ENCODE results near the gene CACNA1D.

The CACNA1D gene

DNA sequence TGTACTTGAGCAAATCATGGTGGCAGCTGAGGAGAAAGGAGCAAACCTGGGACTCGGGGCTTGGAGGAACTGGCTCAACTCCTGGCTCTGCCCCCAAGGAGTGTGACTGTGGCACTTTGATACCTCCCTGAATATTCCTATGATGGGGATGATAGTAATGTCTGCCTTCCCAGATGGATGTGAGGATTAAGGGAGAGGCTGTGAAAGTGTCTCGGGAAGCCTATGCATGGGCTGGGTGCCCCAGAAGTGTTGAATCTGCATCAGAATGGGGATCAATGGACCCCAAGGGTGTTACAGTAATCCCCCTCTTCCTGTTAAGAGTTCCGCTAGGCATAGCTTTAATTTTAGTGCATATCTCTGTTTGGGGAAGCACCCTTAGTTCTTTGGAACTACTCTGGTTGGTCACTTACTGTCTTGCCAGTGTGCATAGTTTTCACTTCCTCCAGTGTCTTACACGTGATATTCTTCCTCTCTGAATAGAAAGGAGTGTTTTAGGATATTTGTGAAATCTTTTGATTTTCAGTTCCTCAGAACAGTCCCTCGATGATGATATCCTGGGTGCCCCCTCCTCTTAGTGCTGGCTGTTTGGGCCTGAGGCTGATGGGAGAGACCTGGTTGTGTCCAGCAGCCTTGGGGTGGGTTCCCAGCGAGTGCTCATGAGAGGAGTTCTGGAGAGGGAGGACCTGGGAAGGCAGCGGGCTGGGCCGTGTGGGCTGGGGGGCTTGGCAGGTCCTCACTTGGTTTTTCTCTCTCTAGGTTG is 254.3 kb downstream of the CACNA1D start:
- Histone ChIP-seq H3K27me3 (ENCODE audit: control insufficient read depth, insufficient read depth, low read length) (no peaks in the 10 kb centered on the region), H3K4me1 (ENCODE audit: control insufficient read depth, insufficient read depth, low read length) (no peaks in the 10 kb centered on the region), H3K36me3 (ENCODE audit: control insufficient read depth, insufficient read depth, low read length) (no peaks in the 10 kb centered on the region), H3K9ac (ENCODE audit: low read length) (no peak overlapping the region), H3K9me3 (ENCODE audit: control insufficient read depth, low read length) (no peaks in the 10 kb centered on the region), H3K4me3 (ENCODE audit: low read length) (no peak overlapping the region)

DNA sequence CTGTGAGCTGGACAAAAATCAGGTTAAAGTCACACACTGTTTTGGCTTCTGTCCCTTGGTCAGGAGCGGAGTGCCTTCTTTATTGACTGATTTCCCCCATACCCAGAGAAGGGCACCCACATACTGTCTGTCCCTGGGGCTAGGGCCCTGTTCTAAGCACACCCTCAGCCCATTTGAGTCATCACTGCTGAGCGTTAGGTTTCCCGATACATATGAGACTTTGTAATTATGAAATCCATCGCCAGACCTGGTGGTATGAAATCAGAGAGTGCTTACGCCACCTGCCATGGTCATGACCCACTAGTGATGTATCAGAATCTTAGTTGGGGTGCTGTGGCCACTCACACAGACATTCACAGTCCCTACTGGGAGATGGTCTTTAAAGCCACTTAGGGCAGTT is 255.0 kb downstream of the CACNA1D start:
- Histone ChIP-seq H3K9ac (ENCODE audit: low read length) (no peak overlapping the region), H3K36me3 (ENCODE audit: control insufficient read depth, insufficient read depth, low read length) (no peaks in the 10 kb centered on the region), H3K4me3 (ENCODE audit: low read length) (no peak overlapping the region), H3K27me3 (ENCODE audit: control insufficient read depth, insufficient read depth, low read length) (no peaks in the 10 kb centered on the region), H3K4me1 (ENCODE audit: control insufficient read depth, insufficient read depth, low read length) (no peaks in the 10 kb centered on the region), H3K9me3 (ENCODE audit: control insufficient read depth, low read length) (no peaks in the 10 kb centered on the region)

DNA sequence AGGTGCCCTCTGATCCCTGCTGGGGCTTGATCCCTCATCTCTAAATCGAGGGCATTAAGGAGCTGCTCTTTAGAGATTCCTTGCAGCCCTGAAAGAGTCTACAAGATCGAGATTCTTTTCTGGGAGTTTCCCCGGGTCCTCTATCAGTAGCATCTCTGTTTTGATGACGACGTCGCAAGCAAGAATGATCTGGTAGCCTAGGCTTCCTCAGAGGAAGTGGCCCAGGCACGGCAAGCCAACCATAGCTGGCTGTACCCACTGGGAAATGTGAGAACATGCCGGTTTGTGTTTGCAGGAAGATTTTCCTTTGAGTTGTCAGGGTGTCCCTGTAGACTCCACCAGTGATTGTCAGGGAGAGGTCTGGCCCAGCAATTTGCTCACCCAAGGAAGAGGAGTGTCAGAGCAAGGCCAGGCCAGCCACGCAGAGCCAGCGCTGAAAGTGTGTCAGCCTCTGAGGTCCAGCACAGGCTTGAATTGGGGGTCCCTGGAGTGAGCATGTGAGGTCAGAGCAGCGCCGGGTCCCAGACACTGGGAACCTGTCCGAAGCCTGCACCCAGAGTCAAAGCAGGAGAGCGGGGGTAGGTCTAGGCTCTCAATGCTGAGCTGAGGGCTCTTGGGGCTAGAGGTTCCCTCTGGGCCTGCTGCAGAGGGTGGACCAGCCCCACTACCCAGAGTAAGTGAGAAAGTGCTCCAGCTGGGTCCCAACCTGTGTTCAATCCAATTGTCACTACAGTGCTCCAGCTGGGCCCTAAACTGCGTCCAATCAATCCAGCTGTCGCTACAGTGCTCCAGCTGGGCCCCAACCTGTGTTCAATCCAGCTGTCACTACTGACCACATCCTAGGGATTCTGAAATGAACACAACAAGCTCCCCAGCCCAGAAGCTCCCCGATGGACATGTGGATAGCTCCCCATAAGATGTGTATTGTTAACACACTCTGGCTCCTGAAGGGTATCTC is 256.1 kb downstream of the CACNA1D start:
- no peaks in the 10 kb centered on the region for H3K4me1 ChIP-seq (ENCODE audit: control insufficient read depth, insufficient read depth, low read length)
- H3K27me3 ChIP-seq (ENCODE audit: control insufficient read depth, insufficient read depth, low read length): no peaks in the 10 kb centered on the region
- H3K9me3 ChIP-seq (ENCODE audit: control insufficient read depth, low read length): no peaks in the 10 kb centered on the region
- H3K4me3 ChIP-seq (ENCODE audit: low read length): no peak overlapping the region
- H3K36me3 ChIP-seq (ENCODE audit: control insufficient read depth, insufficient read depth, low read length): no peaks in the 10 kb centered on the region
- H3K9ac ChIP-seq (ENCODE audit: low read length): no peak overlapping the region

DNA sequence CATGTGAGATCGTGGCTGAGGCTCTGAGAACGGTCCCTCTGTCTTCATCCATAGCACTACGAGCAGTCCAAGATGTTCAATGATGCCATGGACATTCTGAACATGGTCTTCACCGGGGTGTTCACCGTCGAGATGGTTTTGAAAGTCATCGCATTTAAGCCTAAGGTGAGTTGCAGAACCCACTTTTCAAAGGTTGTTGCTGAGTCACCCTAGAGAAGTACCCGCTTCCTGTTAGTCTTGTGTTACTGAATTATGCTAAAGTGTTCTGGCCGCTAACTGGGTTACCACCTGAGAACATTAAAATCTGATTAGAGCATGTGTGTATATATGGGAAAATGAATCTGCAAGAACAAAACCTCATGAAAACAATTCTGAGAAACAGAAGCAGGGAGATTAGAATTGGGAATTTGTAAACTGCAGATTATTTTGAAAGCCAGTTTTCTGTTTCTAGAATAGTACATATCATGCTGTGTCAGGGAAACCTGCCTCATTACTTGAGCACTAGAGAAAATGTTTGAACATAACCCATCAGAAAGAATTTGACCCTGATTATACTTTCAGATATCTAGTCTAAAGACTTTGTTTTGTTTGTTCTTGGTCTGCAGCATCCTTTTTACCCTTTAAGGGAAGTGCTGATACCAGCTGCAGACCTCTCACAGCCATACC is 259.2 kb downstream of the CACNA1D start:
- Histone ChIP-seq H3K27me3 (ENCODE audit: control insufficient read depth, insufficient read depth, low read length) (no peaks in the 10 kb centered on the region), H3K9me3 (ENCODE audit: control insufficient read depth, low read length) (no peaks in the 10 kb centered on the region), H3K9ac (ENCODE audit: low read length) (no peak overlapping the region), H3K4me1 (ENCODE audit: control insufficient read depth, insufficient read depth, low read length) (no peaks in the 10 kb centered on the region), H3K36me3 (ENCODE audit: control insufficient read depth, insufficient read depth, low read length) (no peaks in the 10 kb centered on the region), H3K4me3 (ENCODE audit: low read length) (no peak overlapping the region)

DNA sequence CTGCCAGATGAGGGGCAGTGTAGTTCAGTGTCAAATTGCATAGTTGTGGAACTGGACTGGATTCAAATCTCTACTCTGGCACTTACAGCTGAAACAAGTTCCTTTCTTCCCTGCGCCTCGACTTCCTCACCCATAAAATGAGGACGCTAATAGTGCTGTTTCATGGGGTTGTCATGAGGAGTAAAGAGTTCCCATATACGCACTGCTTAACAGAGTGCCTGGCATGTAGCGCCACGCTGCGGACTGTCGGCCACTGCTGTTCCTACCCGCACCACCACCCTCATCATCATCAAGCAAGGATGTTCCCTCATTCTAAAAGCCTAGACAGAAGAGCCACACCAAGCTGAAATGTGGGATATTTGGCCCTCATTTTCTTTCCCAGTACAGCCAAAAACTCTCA is 259.9 kb downstream of the CACNA1D start:
- no peaks in the 10 kb centered on the region for H3K4me1 ChIP-seq (ENCODE audit: control insufficient read depth, insufficient read depth, low read length)
- H3K36me3 ChIP-seq (ENCODE audit: control insufficient read depth, insufficient read depth, low read length): no peaks in the 10 kb centered on the region
- H3K9me3 ChIP-seq (ENCODE audit: control insufficient read depth, low read length): no peaks in the 10 kb centered on the region
- H3K27me3 ChIP-seq (ENCODE audit: control insufficient read depth, insufficient read depth, low read length): no peaks in the 10 kb centered on the region
- H3K4me3 ChIP-seq (ENCODE audit: low read length): no peak overlapping the region
- no peak overlapping the region for H3K9ac ChIP-seq (ENCODE audit: low read length)

DNA sequence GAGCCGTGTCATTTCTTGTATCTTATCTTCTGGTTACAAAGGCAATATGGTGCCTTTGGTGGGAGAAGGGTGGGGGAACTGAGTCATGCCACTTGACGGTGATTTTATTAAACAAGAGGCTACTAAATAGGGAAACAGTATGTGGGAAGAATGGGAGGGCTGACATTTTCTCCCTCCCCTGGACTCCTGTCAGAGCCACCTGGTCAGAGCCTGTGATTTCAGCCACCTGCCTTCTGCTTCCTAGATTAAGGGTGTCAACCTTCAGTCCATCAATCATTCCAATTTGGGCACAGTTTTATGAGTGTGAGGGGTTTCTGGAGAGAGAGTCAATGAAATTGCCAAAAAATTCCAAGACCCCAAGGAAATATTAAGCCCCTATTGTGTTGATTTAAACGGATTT is 264.4 kb downstream of the CACNA1D start:
- no peaks in the 10 kb centered on the region for H3K27me3 ChIP-seq (ENCODE audit: control insufficient read depth, insufficient read depth, low read length)
- H3K4me1 ChIP-seq (ENCODE audit: control insufficient read depth, insufficient read depth, low read length): no peaks in the 10 kb centered on the region
- H3K9ac ChIP-seq (ENCODE audit: low read length): no peak overlapping the region
- H3K4me3 ChIP-seq (ENCODE audit: low read length): no peak overlapping the region
- no peaks in the 10 kb centered on the region for H3K36me3 ChIP-seq (ENCODE audit: control insufficient read depth, insufficient read depth, low read length)
- no peaks in the 10 kb centered on the region for H3K9me3 ChIP-seq (ENCODE audit: control insufficient read depth, low read length)

DNA sequence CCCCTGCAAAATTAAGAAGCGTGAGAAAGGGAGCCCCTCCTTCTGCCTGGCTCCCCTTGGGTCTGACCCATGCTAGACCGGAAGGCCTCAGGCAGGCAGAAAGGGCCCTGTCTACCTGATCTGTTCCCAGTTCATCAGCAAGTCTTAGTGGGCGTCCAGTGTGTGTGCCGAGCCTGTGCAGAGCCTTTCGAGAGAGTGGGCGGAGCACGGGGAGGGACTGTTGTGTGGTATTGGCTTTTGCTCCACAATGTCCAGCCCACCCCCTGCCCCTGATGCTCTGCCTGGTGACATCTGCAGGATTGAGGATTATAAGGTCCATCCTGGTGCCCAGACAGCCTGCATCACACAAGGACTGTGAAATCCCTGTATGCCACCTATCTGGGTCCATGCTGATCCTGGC is 268.9 kb downstream of the CACNA1D start:
- no peaks in the 10 kb centered on the region for H3K4me1 ChIP-seq (ENCODE audit: control insufficient read depth, insufficient read depth, low read length)
- H3K9ac ChIP-seq (ENCODE audit: low read length): no peak overlapping the region
- H3K4me3 ChIP-seq (ENCODE audit: low read length): no peak overlapping the region
- no peaks in the 10 kb centered on the region for H3K9me3 ChIP-seq (ENCODE audit: control insufficient read depth, low read length)
- no peaks in the 10 kb centered on the region for H3K27me3 ChIP-seq (ENCODE audit: control insufficient read depth, insufficient read depth, low read length)
- H3K36me3 ChIP-seq (ENCODE audit: control insufficient read depth, insufficient read depth, low read length): no peaks in the 10 kb centered on the region

DNA sequence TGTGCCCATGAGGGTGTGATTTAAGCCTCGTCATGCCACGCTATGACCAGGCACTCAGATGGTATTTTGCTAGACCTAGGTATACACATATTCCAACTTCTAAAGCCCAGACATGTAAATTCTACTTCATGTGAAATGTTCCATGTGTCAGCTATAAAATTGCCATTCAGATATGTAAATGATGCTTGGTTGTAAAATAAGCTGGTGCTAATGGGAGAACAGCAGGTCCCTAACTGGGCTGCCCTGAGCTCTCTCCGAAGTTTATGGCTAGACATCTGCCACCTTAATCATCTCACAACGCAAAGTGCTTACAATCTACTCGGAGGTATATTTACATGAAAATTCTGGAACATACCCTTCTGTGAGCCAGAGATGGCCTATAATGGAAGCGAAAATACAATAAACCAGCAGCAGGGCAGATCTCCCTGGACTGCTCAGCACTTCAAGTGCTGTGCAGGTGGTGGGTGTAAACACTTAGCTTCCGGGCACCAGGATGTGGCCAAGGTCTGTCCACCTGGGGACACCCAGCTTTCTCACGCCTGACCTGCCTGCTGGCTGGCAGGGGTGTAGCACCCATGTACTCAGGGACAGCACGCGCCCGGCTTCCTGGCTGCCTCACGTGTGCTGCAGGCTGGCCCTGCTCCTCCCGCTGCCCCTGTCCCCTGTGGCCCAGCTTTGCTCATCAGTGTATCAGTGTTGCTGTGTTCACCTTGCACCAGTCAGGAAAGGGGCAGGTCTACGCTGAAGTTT is 269.8 kb downstream of the CACNA1D start:
- no peaks in the 10 kb centered on the region for H3K9me3 ChIP-seq (ENCODE audit: control insufficient read depth, low read length)
- H3K9ac ChIP-seq (ENCODE audit: low read length): no peak overlapping the region
- no peaks in the 10 kb centered on the region for H3K4me1 ChIP-seq (ENCODE audit: control insufficient read depth, insufficient read depth, low read length)
- H3K4me3 ChIP-seq (ENCODE audit: low read length): no peak overlapping the region
- no peaks in the 10 kb centered on the region for H3K27me3 ChIP-seq (ENCODE audit: control insufficient read depth, insufficient read depth, low read length)
- H3K36me3 ChIP-seq (ENCODE audit: control insufficient read depth, insufficient read depth, low read length): no peaks in the 10 kb centered on the region

DNA sequence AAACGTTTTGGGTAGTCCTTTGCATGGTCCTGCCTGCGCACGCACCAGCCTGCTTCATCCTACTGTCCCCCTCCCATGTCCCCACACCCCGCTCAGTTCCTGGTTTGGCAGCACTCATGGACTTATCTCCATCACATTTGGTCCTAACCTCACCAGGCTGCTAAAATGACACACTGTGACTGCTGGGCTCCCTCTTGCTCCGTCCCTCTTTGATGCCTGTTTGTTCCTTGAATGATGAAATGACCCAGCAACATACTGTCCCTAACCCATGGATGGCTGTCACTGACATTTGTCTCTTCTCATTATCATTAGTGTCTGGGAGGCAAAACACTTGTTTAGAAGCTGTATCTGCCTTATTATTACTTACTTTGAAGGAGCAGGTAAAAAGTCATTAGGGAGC is 271.3 kb downstream of the CACNA1D start:
- Histone ChIP-seq H3K9me3 (ENCODE audit: control insufficient read depth, low read length) (no peaks in the 10 kb centered on the region), H3K9ac (ENCODE audit: low read length) (no peak overlapping the region), H3K4me3 (ENCODE audit: low read length) (no peak overlapping the region), H3K27me3 (ENCODE audit: control insufficient read depth, insufficient read depth, low read length) (no peaks in the 10 kb centered on the region), H3K4me1 (ENCODE audit: control insufficient read depth, insufficient read depth, low read length) (no peaks in the 10 kb centered on the region), H3K36me3 (ENCODE audit: control insufficient read depth, insufficient read depth, low read length) (no peaks in the 10 kb centered on the region)

DNA sequence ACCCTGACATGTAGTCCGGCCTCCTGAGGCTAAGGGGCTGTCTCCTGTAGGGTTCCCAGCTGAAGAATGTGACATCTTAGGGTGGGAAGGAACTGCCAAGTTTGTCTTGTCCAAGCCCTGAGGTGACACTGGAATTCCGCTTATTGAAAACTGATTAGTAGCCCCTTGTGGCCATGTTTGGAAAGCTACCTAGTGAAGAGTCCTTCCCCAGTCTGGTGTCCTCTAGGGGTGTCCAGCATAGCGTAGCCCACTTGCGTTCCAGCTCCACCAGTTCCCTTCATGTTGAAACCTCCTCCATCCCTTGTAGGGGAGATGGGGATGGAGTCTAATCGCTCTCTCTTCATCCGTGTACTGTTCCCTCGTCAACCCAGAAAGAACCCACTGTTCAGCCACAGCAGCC is 272.3 kb downstream of the CACNA1D start:
- no peaks in the 10 kb centered on the region for H3K4me1 ChIP-seq (ENCODE audit: control insufficient read depth, insufficient read depth, low read length)
- H3K4me3 ChIP-seq (ENCODE audit: low read length): no peak overlapping the region
- no peaks in the 10 kb centered on the region for H3K27me3 ChIP-seq (ENCODE audit: control insufficient read depth, insufficient read depth, low read length)
- no peaks in the 10 kb centered on the region for H3K9me3 ChIP-seq (ENCODE audit: control insufficient read depth, low read length)
- no peaks in the 10 kb centered on the region for H3K36me3 ChIP-seq (ENCODE audit: control insufficient read depth, insufficient read depth, low read length)
- H3K9ac ChIP-seq (ENCODE audit: low read length): no peak overlapping the region

DNA sequence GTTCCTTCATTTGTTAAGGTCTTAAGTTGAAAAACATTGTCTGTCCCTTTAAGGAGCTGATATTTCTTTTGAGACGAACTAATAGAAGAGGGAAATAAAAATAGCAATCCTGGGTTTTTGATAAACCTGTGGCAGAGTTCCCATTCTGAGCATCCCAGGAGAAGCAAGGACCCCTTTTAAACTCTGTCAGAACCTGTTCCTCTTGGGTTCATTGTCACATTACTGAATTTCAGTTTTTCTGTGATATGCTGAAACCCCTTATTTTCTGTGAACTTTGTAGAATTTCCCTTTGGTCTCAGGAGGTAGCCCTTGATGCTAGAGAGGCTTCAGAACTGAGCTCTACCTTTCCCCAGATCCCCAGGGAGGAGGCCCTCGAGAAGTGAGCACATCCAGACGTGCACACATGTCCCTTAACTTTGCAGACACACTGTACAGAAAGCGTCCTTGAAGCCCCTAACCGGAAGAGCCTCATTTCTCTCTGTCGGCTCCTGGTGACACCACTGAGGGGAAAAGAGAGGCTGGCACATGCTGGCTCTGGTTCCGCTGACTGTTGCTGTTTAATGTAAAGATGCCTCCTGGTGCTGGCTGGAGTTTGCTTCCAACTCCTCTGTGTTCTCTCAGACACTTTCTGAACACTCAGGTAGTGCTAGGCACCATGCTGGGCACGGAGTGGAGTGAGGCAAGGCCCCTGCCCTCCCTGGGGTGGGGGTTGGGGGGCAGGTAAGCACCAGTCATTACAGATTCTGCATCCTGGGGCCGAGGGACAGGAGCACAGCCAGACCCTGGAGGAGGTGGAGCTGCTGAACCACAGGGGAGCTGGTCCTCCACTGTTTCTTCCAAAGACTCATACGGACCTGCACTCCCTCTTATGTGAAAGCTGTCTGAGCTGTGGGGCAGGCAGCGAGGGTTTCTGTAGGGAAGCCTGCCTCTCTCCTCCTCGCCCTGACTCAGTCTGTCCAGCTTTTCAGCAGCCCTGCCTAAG is 274.4 kb downstream of the CACNA1D start:
- H3K36me3 ChIP-seq (ENCODE audit: control insufficient read depth, insufficient read depth, low read length): no peaks in the 10 kb centered on the region
- no peak overlapping the region for H3K4me3 ChIP-seq (ENCODE audit: low read length)
- H3K9ac ChIP-seq (ENCODE audit: low read length): no peak overlapping the region
- no peaks in the 10 kb centered on the region for H3K4me1 ChIP-seq (ENCODE audit: control insufficient read depth, insufficient read depth, low read length)
- no peaks in the 10 kb centered on the region for H3K9me3 ChIP-seq (ENCODE audit: control insufficient read depth, low read length)
- no peaks in the 10 kb centered on the region for H3K27me3 ChIP-seq (ENCODE audit: control insufficient read depth, insufficient read depth, low read length)
